HCT116 (cell line): Measurements from ENCODE around the gene MLX. TPM values are rescaled to one million over a fixed set of nuclear protein-coding genes. Genes with fewer than 3 reads are reported as not detected.

Experiments
- ATAC-seq: fragments of 200-7000 bp; cut with Tn5 transposase; 2 replicates; pipeline ENCODE4 v1.9.1; 2020; ENCODE audit warnings: mild to moderate bottlenecking, moderate library complexity
- BruUV-seq: library from RNA; stranded (reverse); fragments of 400-500 nt; replicated peaks from 2 replicates; lab custom pipeline; 2021; lab: Mats Ljungman, UMichigan
- CTCF ChIA-PET: fragments of 300-600 bp; sonication (Branson Sonifier 250); formaldehyde crosslinking; loops from one replicate; lab custom pipeline; 2021; ENCODE audit warnings: antibody characterized with exemption; lab: Charles Lee
- POLR2A ChIA-PET: fragments of 300-600, 350-600 bp; sonication (Branson Sonifier 250); formaldehyde crosslinking; loops from one replicate; lab custom pipeline; 2021; ENCODE audit warnings: antibody characterized with exemption; lab: Charles Lee
- RAD21 ChIA-PET, 2 experiments: fragments of 300-600 bp; sonication (Branson Sonifier 250); formaldehyde crosslinking; loops; one replicate each; lab custom pipeline; 2023; ENCODE audit warnings: low total read pairs in 2 of 2; ENCODE audit not compliant: uncharacterized antibody in 2 of 2, unreplicated experiment in 2 of 2, low non-redundant PET in 1 of 2; lab: Charles Lee
- DNase-seq: peaks from one replicate; pipeline ENCODE4 v3.0.0-alpha.2; 2010; ENCODE audit warnings: low read depth, low spot score
- H2AFZ ChIP-seq: fragments of 200-600 bp; shearing (Covaris generic), sonication (generic); 2 replicates; pipeline ENCODE4 v1.6.1; 2017; ENCODE audit warnings: low read depth, mixed run types, mixed read lengths, antibody characterized with exemption, low read length; ENCODE audit not compliant: poor library complexity, severe bottlenecking
- H3K27ac ChIP-seq: 2 replicates; pipeline ENCODE4 v1.5.1; 2012; ENCODE audit warnings: low read depth, low read length
- H3K27me3 ChIP-seq: fragments of 200-600 bp; sonication (generic); 2 replicates; pipeline ENCODE4 v1.6.1; 2016; ENCODE audit warnings: mixed run types, low read length, mixed read lengths; ENCODE audit not compliant: insufficient read depth
- H3K36me3 ChIP-seq, 2 experiments: fragments of 200-500 bp in 1 of 2; fragments of 200-600 bp in 1 of 2; sonication (Bioruptor generic) in 1 of 2; sonication (generic) in 1 of 2; 2 replicates each; pipeline versions ENCODE4 v1.5.1 to v1.6.1; 2014 to 2016; ENCODE audit warnings: low read length in 2 of 2, inconsistent platforms in 1 of 2, mixed read lengths in 1 of 2, mixed run types in 1 of 2; ENCODE audit not compliant: insufficient read depth in 2 of 2, control insufficient read depth in 1 of 2
- H3K4me1 ChIP-seq, 2 experiments: fragments of 200-600 bp in 1 of 2; sonication (generic) in 1 of 2; 2 replicates each; pipeline versions ENCODE4 v1.5.1 to v1.6.1; 2012 to 2017; ENCODE audit warnings: low read length in 2 of 2, inconsistent platforms in 1 of 2, mild to moderate bottlenecking in 1 of 2, mixed read lengths in 1 of 2, mixed run types in 1 of 2, moderate library complexity in 1 of 2; ENCODE audit not compliant: insufficient read depth in 2 of 2, control insufficient read depth in 1 of 2
- H3K4me2 ChIP-seq: fragments of 200-600 bp; sonication (generic); 2 replicates; pipeline ENCODE4 v1.6.1; 2017; ENCODE audit warnings: mixed run types, low read length, mixed read lengths
- H3K4me3 ChIP-seq, 2 experiments: fragments of 200-600 bp in 1 of 2; sonication (generic) in 1 of 2; replicated peaks in 1 of 2; 2 replicates each; pipeline ENCODE4 v1.5.1; 2011 to 2016; ENCODE audit warnings: low read length in 2 of 2, control low read depth in 1 of 2, low read depth in 1 of 2, mild to moderate bottlenecking in 1 of 2, mixed read lengths in 1 of 2, mixed run types in 1 of 2
- H3K79me2 ChIP-seq: fragments of 200-600 bp; sonication (generic); 2 replicates; pipeline ENCODE4 v1.6.1; 2017; ENCODE audit warnings: mild to moderate bottlenecking, mixed run types, low read length, moderate library complexity, mixed read lengths; ENCODE audit not compliant: insufficient read depth
- H3K9ac ChIP-seq: fragments of 200-600 bp; sonication (generic); 2 replicates; pipeline ENCODE4 v1.6.1; 2016; ENCODE audit warnings: low read length, mixed read lengths
- H3K9me2 ChIP-seq: fragments of 200-600 bp; sonication (generic), shearing (Covaris generic); 2 replicates; pipeline ENCODE4 v1.6.1; 2017; ENCODE audit warnings: mixed run types, mild to moderate bottlenecking, moderate library complexity; ENCODE audit not compliant: insufficient read depth
- H3K9me3 ChIP-seq, 2 experiments: fragments of 200-500 bp in 1 of 2; fragments of 200-600 bp in 1 of 2; sonication (Bioruptor generic) in 1 of 2; sonication (generic) in 1 of 2; 2 replicates each; pipeline ENCODE4 v1.6.1; 2014 to 2017; ENCODE audit warnings: low read length in 2 of 2, mixed read lengths in 2 of 2, inconsistent platforms in 1 of 2, low read depth in 1 of 2, mild to moderate bottlenecking in 1 of 2, mixed run types in 1 of 2, moderate library complexity in 1 of 2; ENCODE audit not compliant: control insufficient read depth in 1 of 2, insufficient read depth in 1 of 2
- H4K20me1 ChIP-seq: fragments of 200-600 bp; sonication (generic), shearing (Covaris generic); 2 replicates; pipeline ENCODE4 v1.6.1; 2017; ENCODE audit warnings: mixed run types, mild to moderate bottlenecking, moderate library complexity; ENCODE audit not compliant: insufficient read depth
- CBX3 ChIP-seq: IDR thresholded peaks from 2 replicates; pipeline ENCODE4 v1.6.1; 2012; ENCODE audit warnings: low read depth
- EGR1 ChIP-seq: IDR thresholded peaks from 2 replicates; pipeline ENCODE4 v1.6.1; 2012; ENCODE audit warnings: low read depth
- ELF1 ChIP-seq: IDR thresholded peaks from 2 replicates; pipeline ENCODE4 v1.6.1; 2012; ENCODE audit warnings: low read depth, borderline replicate concordance
- EZH2 ChIP-seq: fragments of 200-600 bp; sonication (generic); IDR thresholded peaks from 2 replicates; pipeline ENCODE4 v1.6.1; 2017; ENCODE audit warnings: antibody characterized with exemption, mixed run types
- EZH2phosphoT487 ChIP-seq: fragments of 200-600 bp; IDR thresholded peaks from 2 replicates; pipeline ENCODE4 v1.6.1; 2018; ENCODE audit warnings: antibody characterized with exemption, borderline replicate concordance
- FOSL1 ChIP-seq: IDR thresholded peaks from 2 replicates; pipeline ENCODE4 v1.6.1; 2012; ENCODE audit warnings: low read depth
- POLR2A ChIP-seq: IDR thresholded peaks from 2 replicates; pipeline ENCODE4 v1.7.0; 2011; ENCODE audit warnings: borderline replicate concordance; ENCODE audit not compliant: insufficient read depth, insufficient read length; ENCODE audit errors: extremely low read depth
- POLR2AphosphoS5 ChIP-seq: IDR thresholded peaks from 2 replicates; pipeline ENCODE4 v1.6.1; 2011; ENCODE audit warnings: mild to moderate bottlenecking, low read depth, low read length, moderate library complexity
- RAD21 ChIP-seq: IDR thresholded peaks from 2 replicates; pipeline ENCODE4 v1.6.1; 2012; ENCODE audit warnings: low read depth, mild to moderate bottlenecking
- SIN3A ChIP-seq: IDR thresholded peaks from 2 replicates; pipeline ENCODE4 v1.6.1; 2012; ENCODE audit warnings: low read depth
- SP1 ChIP-seq: IDR thresholded peaks from 2 replicates; pipeline ENCODE4 v1.6.1; 2012; ENCODE audit warnings: low read depth
- SRF ChIP-seq: IDR thresholded peaks from 2 replicates; pipeline ENCODE4 v1.6.1; 2012; ENCODE audit warnings: low read depth
- YY1 ChIP-seq: IDR thresholded peaks from 2 replicates; pipeline ENCODE4 v1.6.1; 2011; ENCODE audit warnings: low read length, low read depth, moderate library complexity, mild to moderate bottlenecking; ENCODE audit not compliant: insufficient replicate concordance; ENCODE audit errors: extremely low read depth
- ZBTB33 ChIP-seq: IDR thresholded peaks from 2 replicates; pipeline ENCODE4 v1.6.1; 2011; ENCODE audit warnings: mild to moderate bottlenecking, low read length, moderate library complexity; ENCODE audit not compliant: insufficient replicate concordance; ENCODE audit errors: extremely low read depth
- ZFX ChIP-seq: fragments of 450-650 bp; IDR thresholded peaks from 2 replicates; pipeline ENCODE4 v1.6.1; 2017
- ZNF274 ChIP-seq: fragments of 200-500 bp; sonication (Bioruptor generic); IDR thresholded peaks from 2 replicates; pipeline ENCODE4 v1.6.1; 2014; ENCODE audit warnings: mild to moderate bottlenecking, low read depth, low read length, inconsistent platforms
- intact Hi-C: fragments of 100-400 bp; cut with micrococcal nuclease; formaldehyde crosslinking; loops from 2 replicates; pipeline ENCODE4 v1.10.0; 2022
- total RNA-seq: library from RNA; stranded (reverse); gene quantifications from one replicate; pipeline ENCODE4 v1.2.1, GENCODE V29; 2021; ENCODE audit not compliant: unreplicated experiment
- TF ChIP-seq, protein P1 (sequence below): IDR thresholded peaks from 2 replicates; pipeline ENCODE4 v1.6.1; 2012
- TF ChIP-seq, protein P2 (sequence below): IDR thresholded peaks from 2 replicates; pipeline ENCODE4 v1.6.1; 2012; ENCODE audit warnings: low read depth

Gene MLX
- total RNA-seq, 1 experiment from 2014 or later = 47.9 TPM

DNA sequence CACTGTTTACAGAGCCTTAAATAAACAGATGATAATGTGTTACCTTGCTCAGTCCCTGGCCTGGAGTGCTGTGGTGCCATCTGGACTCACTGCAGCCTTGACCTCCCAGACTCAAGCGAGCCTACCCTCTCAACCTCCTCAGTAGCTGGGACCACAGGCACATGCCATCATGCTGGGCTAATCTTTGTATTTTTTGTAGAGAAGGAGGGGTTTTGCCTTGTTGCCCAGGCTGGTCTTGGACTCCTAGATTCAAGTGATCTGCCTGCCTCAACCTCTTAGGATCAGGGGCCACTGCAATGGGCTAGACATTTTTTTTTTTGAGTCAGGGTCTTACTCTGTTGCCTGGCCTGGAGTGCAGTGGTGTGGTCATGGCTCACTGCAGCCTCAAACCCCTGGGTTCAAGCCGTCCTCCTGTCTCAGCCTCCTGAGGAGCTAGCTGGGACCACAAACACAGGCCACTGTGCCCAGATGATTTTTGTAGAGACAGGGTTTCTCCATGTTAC lies 35.9 kb upstream of the MLX start:
- Histone ChIP-seq H3K4me2 (peak overlapping the region; percentile 80; the same call in 1 of the 2 replicates), H3K79me2 (no peaks in the 10 kb centered on the region), H3K27ac (peak overlapping the region; percentile 60; the same call in 1 of the 2 replicates), H3K4me3 (no peak overlapping the region), H3K27me3 (no peaks in the 10 kb centered on the region), H3K9me3 (no peaks in the 10 kb centered on the region), H3K9ac (no peak overlapping the region), H2AFZ (no peak overlapping the region), H3K9me2 (no peaks in the 10 kb centered on the region), H4K20me1 (no peaks in the 10 kb centered on the region), H3K36me3 (no peaks in the 10 kb centered on the region), H3K4me1 (peaks cover 27 to 55% of the 10 kb centered on the region in 2 experiments)
- RAD21 ChIA-PET = no interaction called here
- POLR2A ChIA-PET = interaction anchor here (1.3 to 2.0 kb wide), 2 partner anchors 10 to 11 kb away, joined by 3 to 5 read pairs; no protein-coding TSS in a partner anchor
- intact Hi-C loops = no loop called here
- CTCF ChIA-PET = interaction anchor here (0.9 to 2.3 kb wide), 4 partner anchors 12 to 209 kb away, joined by 3 to 11 read pairs (median 4); no protein-coding TSS in a partner anchor
- ATAC-seq = no peak
- no peak for DNase-seq
- no peak for TF ChIP-seq POLR2AphosphoS5
- TF ChIP-seq RAD21 = no peak
- TF ChIP-seq, protein P1, sequence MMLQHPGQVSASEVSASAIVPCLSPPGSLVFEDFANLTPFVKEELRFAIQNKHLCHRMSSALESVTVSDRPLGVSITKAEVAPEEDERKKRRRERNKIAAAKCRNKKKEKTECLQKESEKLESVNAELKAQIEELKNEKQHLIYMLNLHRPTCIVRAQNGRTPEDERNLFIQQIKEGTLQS = no peak
- no peak for TF ChIP-seq SIN3A
- TF ChIP-seq ZFX = no peak
- no peak for TF ChIP-seq ZBTB33
- TF ChIP-seq EGR1 = no peak
- no peak for TF ChIP-seq SP1
- TF ChIP-seq FOSL1 = no peak
- TF ChIP-seq SRF = no peak
- TF ChIP-seq EZH2 = no peak
- TF ChIP-seq ELF1 = no peak
- TF ChIP-seq, protein P2, sequence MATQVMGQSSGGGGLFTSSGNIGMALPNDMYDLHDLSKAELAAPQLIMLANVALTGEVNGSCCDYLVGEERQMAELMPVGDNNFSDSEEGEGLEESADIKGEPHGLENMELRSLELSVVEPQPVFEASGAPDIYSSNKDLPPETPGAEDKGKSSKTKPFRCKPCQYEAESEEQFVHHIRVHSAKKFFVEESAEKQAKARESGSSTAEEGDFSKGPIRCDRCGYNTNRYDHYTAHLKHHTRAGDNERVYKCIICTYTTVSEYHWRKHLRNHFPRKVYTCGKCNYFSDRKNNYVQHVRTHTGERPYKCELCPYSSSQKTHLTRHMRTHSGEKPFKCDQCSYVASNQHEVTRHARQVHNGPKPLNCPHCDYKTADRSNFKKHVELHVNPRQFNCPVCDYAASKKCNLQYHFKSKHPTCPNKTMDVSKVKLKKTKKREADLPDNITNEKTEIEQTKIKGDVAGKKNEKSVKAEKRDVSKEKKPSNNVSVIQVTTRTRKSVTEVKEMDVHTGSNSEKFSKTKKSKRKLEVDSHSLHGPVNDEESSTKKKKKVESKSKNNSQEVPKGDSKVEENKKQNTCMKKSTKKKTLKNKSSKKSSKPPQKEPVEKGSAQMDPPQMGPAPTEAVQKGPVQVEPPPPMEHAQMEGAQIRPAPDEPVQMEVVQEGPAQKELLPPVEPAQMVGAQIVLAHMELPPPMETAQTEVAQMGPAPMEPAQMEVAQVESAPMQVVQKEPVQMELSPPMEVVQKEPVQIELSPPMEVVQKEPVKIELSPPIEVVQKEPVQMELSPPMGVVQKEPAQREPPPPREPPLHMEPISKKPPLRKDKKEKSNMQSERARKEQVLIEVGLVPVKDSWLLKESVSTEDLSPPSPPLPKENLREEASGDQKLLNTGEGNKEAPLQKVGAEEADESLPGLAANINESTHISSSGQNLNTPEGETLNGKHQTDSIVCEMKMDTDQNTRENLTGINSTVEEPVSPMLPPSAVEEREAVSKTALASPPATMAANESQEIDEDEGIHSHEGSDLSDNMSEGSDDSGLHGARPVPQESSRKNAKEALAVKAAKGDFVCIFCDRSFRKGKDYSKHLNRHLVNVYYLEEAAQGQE = no peak
- no peak for TF ChIP-seq ZNF274
- TF ChIP-seq CBX3 = no peak
- TF ChIP-seq EZH2phosphoT487 = no peak
- no peak for TF ChIP-seq YY1
- no peak for TF ChIP-seq POLR2A
- no TSS peak for BruUV-seq
